Non-pigmented ciliary epithelial cell (primary cell): ENCODE results near the gene GRK1.

Source experiments
- DNase-seq: peaks from one replicate; pipeline ENCODE4 v3.0.0-alpha.2; 2010; ENCODE audit warnings: low read depth

Gene GRK1

DNA sequence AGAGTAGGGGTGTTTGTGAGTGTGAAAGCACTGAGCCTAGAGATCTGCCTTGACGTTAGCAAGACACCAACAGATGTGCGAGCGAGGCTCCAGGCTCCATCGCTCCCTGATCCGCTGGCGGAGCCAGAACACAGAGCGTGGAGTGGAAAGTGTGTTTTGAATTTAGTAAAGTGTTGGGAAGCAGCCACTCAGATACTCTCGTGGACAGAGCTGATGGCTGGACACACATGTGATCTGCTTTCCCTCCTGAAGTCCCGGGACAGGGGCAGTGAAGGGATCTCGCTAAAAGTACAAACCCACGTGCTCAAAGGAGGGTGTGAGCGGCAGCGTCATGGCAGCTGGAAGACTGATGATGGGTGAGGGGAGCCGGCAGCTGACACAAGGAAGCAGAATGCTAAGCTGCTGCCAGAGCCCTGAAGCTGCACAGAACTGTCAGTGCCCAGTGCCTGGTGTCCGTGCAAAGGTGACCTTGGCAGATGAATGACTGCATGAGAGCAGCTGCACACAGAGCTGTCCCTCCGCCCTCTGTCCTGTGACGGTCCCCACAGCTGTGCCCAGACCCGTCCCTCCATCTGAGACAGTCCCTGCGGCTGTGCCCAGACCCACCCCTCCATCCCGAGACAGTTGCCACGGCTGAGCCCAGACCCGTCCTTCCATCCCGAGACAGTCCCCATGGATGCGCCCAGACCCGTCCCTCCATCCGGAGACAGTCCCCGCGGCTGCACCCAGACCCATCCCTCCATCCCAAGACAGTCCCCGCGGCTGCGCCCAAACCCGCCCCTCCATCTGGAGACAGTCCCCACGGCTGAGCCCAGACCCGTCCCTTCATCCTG is 62.4 kb downstream of the GRK1 start:
- DNase-seq: no peak

GRCh38 chr13:113730258-113730691 is 63.3 kb downstream of the GRK1 start:
- DNase-seq: no peak

DNA sequence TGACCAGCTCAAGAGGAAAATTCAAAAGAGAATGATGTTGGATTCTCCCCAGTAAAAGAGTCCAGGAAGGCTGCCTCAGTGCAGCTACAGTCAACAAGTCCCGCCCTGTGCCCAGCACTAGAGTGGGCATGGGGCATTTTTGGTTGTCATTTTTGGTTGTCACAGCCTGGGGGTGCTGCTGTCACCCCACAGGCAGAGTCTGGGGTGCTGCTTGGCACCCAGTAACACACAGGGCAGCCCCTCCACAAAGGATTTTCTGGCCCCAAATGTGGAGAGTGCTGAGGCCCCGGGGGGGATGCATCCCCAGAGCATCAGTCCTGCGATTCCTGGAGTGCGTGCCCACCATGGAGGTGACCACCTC is 63.8 kb downstream of the GRK1 start:
- no peak for DNase-seq

DNA sequence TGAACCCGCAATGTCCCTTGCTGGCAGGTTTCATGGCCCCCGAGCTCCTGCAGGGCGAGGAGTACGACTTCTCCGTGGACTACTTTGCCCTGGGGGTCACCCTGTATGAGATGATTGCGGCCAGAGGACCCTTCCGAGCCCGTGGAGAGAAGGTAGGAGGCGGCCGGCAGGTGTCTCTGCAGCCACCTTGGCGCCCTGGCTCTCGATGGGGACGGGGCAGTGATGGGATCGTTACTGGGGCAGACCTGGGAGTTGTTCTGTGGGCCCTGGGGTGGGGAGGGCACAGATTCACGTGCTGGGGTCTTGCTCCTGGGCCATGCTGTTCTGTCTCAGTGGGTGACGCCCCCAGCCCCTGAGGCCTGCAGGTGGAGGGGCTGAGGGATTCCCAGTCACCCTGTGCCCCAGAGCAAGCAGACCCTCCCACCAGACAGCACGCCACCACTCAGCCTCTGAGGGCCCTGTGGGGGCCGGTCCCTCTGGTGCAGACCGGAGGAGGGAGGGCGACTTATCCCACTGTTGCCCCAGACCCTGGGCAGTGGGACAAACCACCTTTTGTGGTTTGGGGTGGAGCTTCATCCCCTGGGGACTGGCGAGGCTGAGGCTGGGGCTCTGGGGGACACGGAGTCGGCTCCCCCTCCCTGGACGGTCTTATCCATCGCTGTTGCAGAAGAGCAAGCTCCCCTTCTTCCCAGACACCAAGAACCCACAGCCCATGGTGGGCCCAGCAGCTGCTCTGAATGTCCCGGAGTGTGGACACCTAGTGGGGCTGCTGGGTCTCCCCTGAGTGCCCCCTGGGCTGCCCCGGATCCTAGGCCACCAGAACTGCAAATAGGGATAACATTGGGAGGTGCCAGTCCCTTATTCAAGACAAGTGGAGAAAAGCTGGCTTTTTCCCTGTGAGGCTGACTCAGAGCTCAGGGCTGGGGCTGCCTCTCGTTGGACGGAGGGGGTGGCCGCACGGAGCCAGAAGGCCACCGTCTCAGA is 64.5 kb downstream of the GRK1 start:
- DNase-seq: no peak

DNA sequence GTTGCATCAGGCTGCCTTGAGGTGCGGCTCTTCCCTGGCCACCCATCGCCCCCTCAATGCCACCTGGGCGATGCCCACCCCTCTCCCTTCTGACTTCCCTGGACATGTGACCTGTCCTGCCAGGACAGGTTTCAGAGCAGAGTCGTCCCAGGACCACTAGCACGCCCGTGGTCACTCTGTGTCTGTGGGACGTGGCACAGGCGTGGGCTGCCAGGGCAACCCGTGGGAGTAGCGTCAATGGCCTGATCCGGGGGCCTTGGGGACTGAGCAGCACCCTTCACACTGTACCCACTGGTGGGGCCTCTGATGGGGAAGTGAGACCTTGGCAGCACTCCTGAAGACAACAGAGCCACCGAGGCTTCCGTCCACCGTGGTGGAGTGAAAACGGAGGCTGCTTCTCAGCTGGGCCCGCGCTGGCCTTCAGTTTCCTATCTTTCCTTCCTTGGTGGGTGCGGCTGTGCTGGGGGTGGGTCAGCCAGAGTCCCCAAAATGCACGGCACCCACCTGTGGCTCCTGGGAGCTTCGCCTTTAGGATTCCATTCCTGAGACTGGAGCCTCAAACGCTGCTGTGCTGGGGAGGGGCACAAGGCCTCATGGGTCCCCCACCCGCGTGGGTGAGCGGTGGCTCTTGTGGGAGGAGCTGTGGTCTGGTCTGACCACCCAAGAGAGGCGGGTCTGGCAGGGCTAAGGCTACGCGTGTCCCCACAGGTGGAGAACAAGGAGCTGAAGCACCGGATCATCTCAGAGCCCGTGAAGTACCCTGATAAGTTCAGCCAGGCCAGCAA is 65.3 kb downstream of the GRK1 start:
- DNase-seq: no peak

- DNase-seq: no peak
Measured at GRCh38 chr13:113732961-113733950, 66.2 kb downstream of the GRK1 start.

GRCh38 chr13:113734099-113734825 is 67.2 kb downstream of the GRK1 start:
- no peak for DNase-seq

GRCh38 chr13:113734826-113735125 is 67.8 kb downstream of the GRK1 start:
- no peak for DNase-seq

- no peak for DNase-seq
Measured at GRCh38 chr13:113735194-113735593, 68.2 kb downstream of the GRK1 start.

- DNase-seq: no peak
Measured at GRCh38 chr13:113735750-113736149, 68.7 kb downstream of the GRK1 start.

DNA sequence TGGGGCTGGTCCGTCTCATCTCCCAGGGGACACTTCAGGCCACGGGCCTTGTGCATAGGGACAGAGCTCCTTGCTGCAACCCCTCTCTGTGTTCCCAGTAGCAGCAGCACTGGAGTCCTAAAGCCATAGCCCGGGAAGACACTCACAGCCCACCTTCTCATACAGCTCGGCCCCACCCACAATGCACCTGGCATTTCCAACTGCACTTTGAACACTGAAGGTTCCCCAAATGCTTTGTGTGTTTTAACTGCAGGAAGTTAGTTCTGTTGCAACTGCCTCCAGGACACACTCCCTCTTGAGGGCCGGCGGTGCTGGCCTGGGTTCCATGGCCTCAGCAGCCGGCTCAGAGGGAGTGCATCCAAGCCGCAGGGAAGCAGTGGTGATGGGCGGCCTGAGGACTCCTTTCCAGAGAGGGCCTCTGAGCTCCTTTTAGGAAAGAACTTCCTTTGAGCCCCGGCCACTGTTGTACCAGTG is 69.3 kb downstream of the GRK1 start:
- DNase-seq: no peak

GRCh38 chr13:113737803-113738202 is 70.8 kb downstream of the GRK1 start:
- no peak for DNase-seq

DNA sequence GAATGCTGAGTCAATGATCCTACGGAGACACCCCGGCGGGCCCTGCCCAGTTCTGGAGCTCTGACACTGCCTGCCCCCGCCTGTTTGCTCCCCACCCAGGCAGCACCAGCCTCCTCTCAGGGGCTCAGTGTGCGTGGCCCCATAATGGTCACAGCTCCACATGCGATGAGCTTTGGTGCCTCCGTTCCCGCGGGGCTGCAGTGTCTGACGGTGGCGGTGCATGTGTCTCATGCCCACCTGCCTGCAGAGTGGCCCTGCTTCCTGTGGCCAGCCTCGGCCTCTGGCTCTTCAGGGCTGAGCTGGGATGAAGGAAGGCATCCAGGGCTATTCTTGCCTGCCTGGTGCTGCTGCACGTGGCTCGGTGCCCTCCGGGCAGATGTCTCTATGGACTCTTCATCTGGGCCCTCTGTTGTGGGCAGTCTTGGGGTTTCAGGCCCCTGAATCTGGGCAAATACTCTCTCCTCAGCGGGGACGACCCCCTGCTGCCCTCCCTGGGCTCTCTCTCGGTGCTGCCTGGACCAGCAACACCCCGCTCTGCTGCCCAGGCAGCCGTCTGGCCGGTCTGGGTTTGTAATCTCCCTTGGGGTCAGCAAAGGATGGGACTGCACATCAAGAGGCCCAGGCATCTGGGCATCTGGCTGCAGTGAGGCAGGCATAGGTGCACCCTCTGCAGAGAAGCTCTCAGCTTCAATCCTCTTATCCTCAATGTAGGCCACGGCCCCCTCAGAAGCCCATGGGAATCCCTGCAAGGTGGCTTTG is 72.7 kb downstream of the GRK1 start:
- no peak for DNase-seq

DNA sequence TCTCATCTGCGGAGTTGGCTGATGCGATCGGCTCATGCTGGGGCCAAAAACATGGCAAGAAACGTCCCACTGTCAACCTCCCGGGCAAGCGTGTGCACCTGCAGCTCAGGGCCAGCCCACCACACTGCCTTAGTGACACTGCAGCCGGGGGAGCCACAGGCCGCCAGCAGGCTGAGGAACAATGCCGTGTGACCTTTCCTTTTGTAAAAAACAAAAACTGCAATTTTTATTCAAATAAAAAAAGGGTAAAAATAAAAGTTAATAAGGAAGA is 73.2 kb downstream of the GRK1 start:
- DNase-seq: no peak

DNA sequence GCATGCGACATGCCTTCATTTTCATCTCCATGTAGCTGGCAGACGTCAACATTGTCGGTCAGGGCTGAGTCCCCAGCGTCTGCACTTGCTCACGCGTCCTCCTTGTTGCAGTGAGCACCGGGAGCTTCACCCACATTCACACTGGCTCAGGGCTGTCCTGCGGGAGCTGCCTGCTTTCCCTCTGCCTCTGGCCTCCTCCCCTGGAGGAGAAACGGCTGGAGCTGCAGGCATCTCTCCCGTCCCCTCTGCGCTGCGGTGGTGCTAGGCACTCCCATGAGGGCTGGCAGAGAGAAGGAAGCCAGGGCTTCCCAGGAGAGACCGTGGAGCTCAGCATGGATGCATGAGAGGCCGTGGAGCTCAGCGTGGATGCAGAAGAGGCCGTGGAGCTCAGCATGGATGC is 73.6 kb downstream of the GRK1 start:
- DNase-seq: no peak

GRCh38 chr13:113741191-113741668 is 74.2 kb downstream of the GRK1 start:
- no peak for DNase-seq

DNA sequence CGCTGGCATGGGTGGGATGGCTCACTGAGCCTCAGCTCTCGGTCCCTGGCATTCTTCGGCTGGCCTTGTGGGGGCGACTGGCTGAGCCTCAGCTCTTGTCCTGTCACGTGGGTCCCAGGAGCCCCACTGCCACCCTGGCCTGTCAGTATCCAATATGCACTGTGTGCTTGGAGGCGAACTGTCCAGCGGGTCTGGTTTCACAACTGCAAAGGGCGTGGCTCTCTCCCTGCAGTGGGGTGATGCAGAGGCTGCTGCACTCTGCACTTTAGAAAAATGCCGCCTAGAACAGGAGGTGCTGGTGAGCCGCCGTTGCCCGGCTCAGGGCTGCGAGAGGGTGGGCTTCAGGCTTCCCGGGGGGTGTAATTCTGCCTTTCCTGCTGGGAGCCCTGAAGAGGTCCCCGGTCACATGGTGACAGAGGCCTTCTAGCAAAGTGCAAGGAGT is 75.0 kb downstream of the GRK1 start:
- DNase-seq: no peak

DNA sequence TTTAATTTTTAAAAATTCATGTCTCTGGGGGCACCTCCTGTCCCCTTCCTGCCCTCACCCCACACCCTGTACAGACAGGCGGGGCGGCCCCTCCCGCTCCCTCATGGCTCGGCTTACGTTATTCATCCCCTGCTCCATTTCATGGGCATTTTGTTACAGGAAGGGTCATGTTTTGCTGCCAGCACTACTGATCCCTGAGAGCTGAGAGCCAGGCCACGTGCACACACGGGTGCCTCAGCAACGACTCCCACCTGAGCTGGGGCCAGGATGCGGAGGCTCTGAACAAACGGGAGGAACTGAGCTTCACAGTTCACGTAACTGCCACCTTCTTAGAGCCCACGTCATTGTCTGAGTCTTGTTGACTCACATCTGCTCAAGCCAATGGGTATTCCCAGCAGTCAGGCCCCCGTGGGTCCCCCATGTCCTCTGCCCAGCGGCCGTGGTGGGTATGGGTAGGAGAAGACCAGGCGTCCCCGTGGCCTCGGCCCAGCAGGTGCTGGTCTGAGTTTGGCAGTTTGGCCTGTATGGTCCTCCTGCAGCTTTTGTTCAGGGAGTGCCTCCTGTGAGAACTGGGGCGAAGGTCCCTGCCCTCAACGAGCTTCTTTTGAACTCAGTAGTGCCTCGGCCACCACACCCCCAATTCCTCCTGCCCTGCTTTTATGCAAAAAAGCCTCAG is 75.6 kb downstream of the GRK1 start:
- no peak for DNase-seq
